Measurements from ENCODE around the gene CSF2.

Gene CSF2

GRCh38 chr5:132070460-132071337, 2.9 kb upstream of the CSF2 start:
- no peak for DNase-seq

- DNase-seq: no peak
These were observed 2.3 kb upstream of the CSF2 start for GRCh38 chr5:132071338-132071707.

- no peak for DNase-seq
These were observed 1.5 kb upstream of the CSF2 start for GRCh38 chr5:132072070-132072469.

GRCh38 chr5:132072528-132072927, 1.1 kb upstream of the CSF2 start:
- DNase-seq: no peak

GRCh38 chr5:132074091-132074771, 642 bp downstream of the CSF2 start:
- DNase-seq: no peak

GRCh38 chr5:132074772-132075718, 1.5 kb downstream of the CSF2 start:
- DNase-seq: no peak

GRCh38 chr5:132075719-132076077, 2.1 kb downstream of the CSF2 start:
- no peak for DNase-seq

- no peak for DNase-seq
These were observed 2.7 kb downstream of the CSF2 start for GRCh38 chr5:132076202-132076830.

- no peak for DNase-seq
These were observed 3.4 kb downstream of the CSF2 start for GRCh38 chr5:132076983-132077382.

- DNase-seq: no peak
These were observed 5.5 kb downstream of the CSF2 start for GRCh38 chr5:132079081-132079480.

GRCh38 chr5:132079619-132080018, 6.0 kb downstream of the CSF2 start:
- DNase-seq: no peak

GRCh38 chr5:132080595-132080994, 7.0 kb downstream of the CSF2 start:
- no peak for DNase-seq

- no peak for DNase-seq
These were observed 7.9 kb downstream of the CSF2 start for GRCh38 chr5:132081458-132081857.

- no peak for DNase-seq
These were observed 8.9 kb downstream of the CSF2 start for GRCh38 chr5:132082329-132083023.

GRCh38 chr5:132083071-132083678, 9.6 kb downstream of the CSF2 start:
- DNase-seq: no peak

- DNase-seq: no peak
These were observed 12.1 kb downstream of the CSF2 start for GRCh38 chr5:132085686-132086085.

GRCh38 chr5:132086277-132086794, 12.7 kb downstream of the CSF2 start:
- DNase-seq: no peak

- no peak for DNase-seq
These were observed 13.6 kb downstream of the CSF2 start for GRCh38 chr5:132087176-132087575.

GRCh38 chr5:132087661-132088060, 14.1 kb downstream of the CSF2 start:
- no peak for DNase-seq

- no peak for DNase-seq
These were observed 15.8 kb downstream of the CSF2 start for GRCh38 chr5:132089363-132089762.

- DNase-seq: no peak
These were observed 16.5 kb downstream of the CSF2 start for GRCh38 chr5:132090107-132090506.

GRCh38 chr5:132093271-132093670, 19.7 kb downstream of the CSF2 start:
- no peak for DNase-seq

Data from NCI-H526 treated with DMSO at 0.1 percent for 48 hours (cell line).